Caco-2 (cell line): ENCODE measurements around the gene RBM7. TPM values are rescaled to one million over a fixed set of nuclear protein-coding genes. Genes with fewer than 3 reads are reported as not detected.

ENCODE experiments used
- BruUV-seq: library from RNA; stranded (reverse); fragments of 400-500 nt; replicated peaks from 2 replicates; lab custom pipeline; 2021; lab: Mats Ljungman, UMichigan
- CTCF ChIA-PET: fragments of 300-600 bp; sonication (Branson Sonifier 250); formaldehyde crosslinking; loops from one replicate; lab custom pipeline; 2022; ENCODE audit warnings: antibody characterized with exemption; lab: Charles Lee
- POLR2A ChIA-PET: fragments of 300-600 bp; sonication (Branson Sonifier 250); formaldehyde crosslinking; loops from one replicate; lab custom pipeline; 2022; ENCODE audit warnings: antibody characterized with exemption; lab: Charles Lee
- DNase-seq, 2 experiments: peaks; one replicate each; pipeline versions ENCODE4 v3.0.0 to v3.0.0-alpha.2; 2020 to 2022
- H3K27me3 ChIP-seq: replicated peaks from 2 replicates; pipeline ENCODE4 v1.6.0; 2011; ENCODE audit warnings: low read length; ENCODE audit not compliant: control insufficient read depth, insufficient read depth
- H3K36me3 ChIP-seq: 2 replicates; pipeline ENCODE4 v1.5.1; 2011; ENCODE audit warnings: low read length; ENCODE audit not compliant: control insufficient read depth, insufficient read depth
- H3K4me1 ChIP-seq: fragments of 250-450 bp; sonication (Bioruptor Pico); 2 replicates; pipeline ENCODE4 v1.5.1; 2020; ENCODE audit warnings: mild to moderate bottlenecking
- H3K4me3 ChIP-seq: 2 replicates; pipeline ENCODE4 v1.5.1; 2011; ENCODE audit warnings: low read depth, mild to moderate bottlenecking, control low read depth, low read length
- H3K9me3 ChIP-seq: fragments of 250-450 bp; sonication (Bioruptor Pico); 2 replicates; pipeline ENCODE4 v1.5.1; 2020; ENCODE audit warnings: mild to moderate bottlenecking, moderate library complexity
- H3K27ac Mint-ChIP-seq: one replicate; pipeline ENCODE4 v1.8.0; 2022; ENCODE audit warnings: mixed read lengths; ENCODE audit not compliant: unreplicated experiment
- H3K27me3 Mint-ChIP-seq: one replicate; pipeline ENCODE4 v1.8.0; 2022; ENCODE audit warnings: mixed read lengths; ENCODE audit not compliant: insufficient read depth, unreplicated experiment
- H3K36me3 Mint-ChIP-seq: one replicate; pipeline ENCODE4 v1.8.0; 2022; ENCODE audit warnings: mild to moderate bottlenecking, mixed read lengths; ENCODE audit not compliant: insufficient read depth, unreplicated experiment
- H3K4me1 Mint-ChIP-seq: one replicate; pipeline ENCODE4 v1.8.0; 2022; ENCODE audit warnings: low read depth, mixed read lengths; ENCODE audit not compliant: unreplicated experiment
- H3K4me3 Mint-ChIP-seq: one replicate; pipeline ENCODE4 v1.8.0; 2022; ENCODE audit warnings: mild to moderate bottlenecking, moderate library complexity, mixed read lengths; ENCODE audit not compliant: unreplicated experiment
- H3K9me3 Mint-ChIP-seq: one replicate; pipeline ENCODE4 v1.8.0; 2022; ENCODE audit warnings: mixed read lengths; ENCODE audit not compliant: unreplicated experiment
- intact Hi-C: fragments of 100-400 bp; cut with micrococcal nuclease; formaldehyde crosslinking; loops from one replicate; pipeline ENCODE4 v1.10.0; 2022; ENCODE audit not compliant: unreplicated experiment
- total RNA-seq: library from RNA; stranded (reverse); gene quantifications from 2 replicates; pipeline ENCODE4 v1.2.3, GENCODE V29; 2022
- TF ChIP-seq, protein P1 (sequence below), 2 experiments: fragments of 200-600 bp in 1 of 2; IDR thresholded peaks; 1 replicate in 1 of 2; 2 replicates in 1 of 2; pipeline versions ENCODE4 v1.5.1 to v1.8.0; 2011 to 2022; ENCODE audit warnings: antibody characterized with exemption in 1 of 2, control low read depth in 1 of 2, inconsistent platforms in 1 of 2, low read depth in 1 of 2, low read length in 1 of 2, mild to moderate bottlenecking in 1 of 2, moderate library complexity in 1 of 2; ENCODE audit not compliant: insufficient read depth in 1 of 2, severe bottlenecking in 1 of 2, unreplicated experiment in 1 of 2

RBM7 gene
- total RNA-seq, 1 experiment from 2014 or later, result 57.6 TPM

DNA sequence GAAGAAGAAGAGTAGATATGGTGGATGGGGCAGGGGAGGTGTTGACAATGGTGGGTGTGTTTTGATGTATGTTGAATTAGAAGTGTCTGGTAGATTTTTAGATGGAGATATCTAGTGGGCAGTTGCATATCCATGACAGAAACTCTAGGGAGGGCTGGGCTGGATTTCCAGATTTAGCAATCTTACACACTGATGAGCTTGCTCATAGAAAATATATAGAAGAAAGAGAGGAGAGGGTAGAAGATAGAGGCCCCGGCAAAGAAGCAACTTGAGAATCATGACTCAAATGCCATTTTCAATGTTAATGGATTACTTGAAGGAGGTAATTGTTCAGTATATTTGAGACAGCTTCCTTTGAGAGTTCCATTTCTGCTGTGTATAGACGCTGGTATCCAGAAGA lies 47.0 kb downstream of the RBM7 start:
- no peaks in the 10 kb centered on the region for H3K27me3 Mint-ChIP-seq
- H3K27ac Mint-ChIP-seq, result peak overlapping the region; percentile 84
- ChIA-PET CTCF (interaction anchor here (1.4 kb wide), 1 partner anchor 674 kb away, joined by 4 read pairs; the partner anchor contains the start of gene ZW10), POLR2A (interaction anchor here (1.0 kb wide), 1 partner anchor 9 kb away, joined by 4 read pairs; the partner anchor contains the start of gene REXO2)
- Histone ChIP-seq H3K36me3 (peaks cover 5% of the 10 kb centered on the region), H3K4me1 (peaks cover 20% of the 10 kb centered on the region), H3K9me3 (no peaks in the 10 kb centered on the region), H3K27me3 (no peaks in the 10 kb centered on the region), H3K4me3 (no peak overlapping the region)
- TSS peak; percentile 68 for BruUV-seq
- TF ChIP-seq, protein P1, sequence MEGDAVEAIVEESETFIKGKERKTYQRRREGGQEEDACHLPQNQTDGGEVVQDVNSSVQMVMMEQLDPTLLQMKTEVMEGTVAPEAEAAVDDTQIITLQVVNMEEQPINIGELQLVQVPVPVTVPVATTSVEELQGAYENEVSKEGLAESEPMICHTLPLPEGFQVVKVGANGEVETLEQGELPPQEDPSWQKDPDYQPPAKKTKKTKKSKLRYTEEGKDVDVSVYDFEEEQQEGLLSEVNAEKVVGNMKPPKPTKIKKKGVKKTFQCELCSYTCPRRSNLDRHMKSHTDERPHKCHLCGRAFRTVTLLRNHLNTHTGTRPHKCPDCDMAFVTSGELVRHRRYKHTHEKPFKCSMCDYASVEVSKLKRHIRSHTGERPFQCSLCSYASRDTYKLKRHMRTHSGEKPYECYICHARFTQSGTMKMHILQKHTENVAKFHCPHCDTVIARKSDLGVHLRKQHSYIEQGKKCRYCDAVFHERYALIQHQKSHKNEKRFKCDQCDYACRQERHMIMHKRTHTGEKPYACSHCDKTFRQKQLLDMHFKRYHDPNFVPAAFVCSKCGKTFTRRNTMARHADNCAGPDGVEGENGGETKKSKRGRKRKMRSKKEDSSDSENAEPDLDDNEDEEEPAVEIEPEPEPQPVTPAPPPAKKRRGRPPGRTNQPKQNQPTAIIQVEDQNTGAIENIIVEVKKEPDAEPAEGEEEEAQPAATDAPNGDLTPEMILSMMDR (IDR thresholded peaks at IDR 0.05; ENCODE audit: insufficient read depth in 1 of 2, low read depth in 1 of 2, low read length in 1 of 2, severe bottlenecking in 1 of 2, unreplicated experiment in 1 of 2), result no peak
- intact Hi-C loops, result no loop called here
- peaks cover 42% of the 10 kb centered on the region for H3K4me1 Mint-ChIP-seq
- H3K36me3 Mint-ChIP-seq, result peaks cover 64% of the 10 kb centered on the region
- no peaks in the 10 kb centered on the region for H3K9me3 Mint-ChIP-seq
- no peak overlapping the region for H3K4me3 Mint-ChIP-seq
- no peak for DNase-seq

- Mint-ChIP-seq H3K4me1 (peaks cover 42% of the 10 kb centered on the region), H3K27me3 (no peaks in the 10 kb centered on the region), H3K27ac (peak overlapping the region; percentile 84), H3K36me3 (peaks cover 63% of the 10 kb centered on the region), H3K4me3 (no peak overlapping the region), H3K9me3 (no peaks in the 10 kb centered on the region)
- Histone ChIP-seq H3K9me3 (no peaks in the 10 kb centered on the region), H3K27me3 (no peaks in the 10 kb centered on the region), H3K4me3 (no peak overlapping the region), H3K4me1 (peaks cover 20% of the 10 kb centered on the region), H3K36me3 (peaks cover 5% of the 10 kb centered on the region)
- peak in 1 of 2 experiments; percentile 24 for DNase-seq
- BruUV-seq, result no TSS peak
- intact Hi-C loops, result loop anchor here (2.0 kb wide), 1 partner anchor 99 kb away; no protein-coding TSS in a partner anchor
- TF ChIP-seq, protein P1 (IDR thresholded peaks at IDR 0.05; ENCODE audit: insufficient read depth in 1 of 2, low read depth in 1 of 2, low read length in 1 of 2, severe bottlenecking in 1 of 2, unreplicated experiment in 1 of 2), result no peak
- ChIA-PET CTCF (interaction anchor here (1.4 kb wide), 1 partner anchor 675 kb away, joined by 4 read pairs; the partner anchor contains the start of gene ZW10), POLR2A (interaction anchor here (1.0 kb wide), 1 partner anchor 9 kb away, joined by 4 read pairs; the partner anchor contains the start of gene REXO2)
Measured at GRCh38 chr11:114447892-114448291, 47.4 kb downstream of the RBM7 start.

GRCh38 chr11:114448749-114449482 lies 48.5 kb downstream of the RBM7 start:
- TF ChIP-seq, protein P1 (IDR thresholded peaks at IDR 0.05; ENCODE audit: insufficient read depth in 1 of 2, low read depth in 1 of 2, low read length in 1 of 2, severe bottlenecking in 1 of 2, unreplicated experiment in 1 of 2), result no peak
- ChIA-PET POLR2A (no interaction called here), CTCF (no interaction called here)
- no peaks in the 10 kb centered on the region for H3K9me3 ChIP-seq
- H3K27ac Mint-ChIP-seq, result peak overlapping the region; percentile 84
- H3K4me1 ChIP-seq, result peaks cover 20% of the 10 kb centered on the region
- H3K36me3 Mint-ChIP-seq, result peaks cover 56% of the 10 kb centered on the region
- no peak overlapping the region for H3K4me3 Mint-ChIP-seq
- peaks cover 34% of the 10 kb centered on the region for H3K4me1 Mint-ChIP-seq
- H3K9me3 Mint-ChIP-seq, result no peaks in the 10 kb centered on the region
- H3K27me3 Mint-ChIP-seq, result no peaks in the 10 kb centered on the region
- no peak overlapping the region for H3K4me3 ChIP-seq
- intact Hi-C loops, result loop anchor here (2.0 kb wide), 1 partner anchor 100 kb away; no protein-coding TSS in a partner anchor
- H3K36me3 ChIP-seq, result peaks cover 4% of the 10 kb centered on the region; the same call in 1 of the 2 replicates
- DNase-seq, result no peak
- no peaks in the 10 kb centered on the region for H3K27me3 ChIP-seq
- BruUV-seq, result no TSS peak
